Activated CD4-positive, alpha-beta T cell treated with anti-CD3 and anti-CD28 coated beads, Interleukin-2, amount 50 U/mL, for 4 hours (primary cell): ENCODE data around the gene LYST.
"Not testable (repeated sequence)": the region's sequence is repeated elsewhere in the genome, so short reads cannot be mapped to it uniquely, and the experiment has no call there.

ENCODE experiments used
- DNase-seq, 2 experiments: peaks; one replicate each; pipeline ENCODE4 v3.0.0-alpha.2; 2020

LYST gene

GRCh38 chr1:235809688-235810397 lies 56.9 kb downstream of the LYST start:
- DNase-seq: no peak

DNA sequence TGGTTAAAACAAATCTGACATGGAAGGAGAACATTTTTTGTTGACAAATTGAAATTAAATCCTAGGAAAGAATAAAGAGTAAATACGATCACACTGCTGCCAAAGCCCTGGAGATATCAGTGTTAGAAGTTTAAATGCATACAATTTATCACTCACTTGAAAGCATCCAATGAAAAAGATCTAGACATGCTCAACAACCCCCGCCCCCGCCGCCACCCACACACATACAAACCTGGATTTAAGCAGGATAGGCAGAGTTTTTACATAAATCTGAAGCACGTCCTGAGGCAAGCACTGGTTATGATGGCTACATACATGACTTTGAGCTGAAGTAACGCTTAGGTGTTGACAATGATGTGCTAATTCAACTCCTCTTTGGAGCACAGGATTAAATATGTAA lies 58.5 kb downstream of the LYST start:
- no peak for DNase-seq

- DNase-seq: no peak
Observed at GRCh38 chr1:235806123-235806522, 60.6 kb downstream of the LYST start.

DNA sequence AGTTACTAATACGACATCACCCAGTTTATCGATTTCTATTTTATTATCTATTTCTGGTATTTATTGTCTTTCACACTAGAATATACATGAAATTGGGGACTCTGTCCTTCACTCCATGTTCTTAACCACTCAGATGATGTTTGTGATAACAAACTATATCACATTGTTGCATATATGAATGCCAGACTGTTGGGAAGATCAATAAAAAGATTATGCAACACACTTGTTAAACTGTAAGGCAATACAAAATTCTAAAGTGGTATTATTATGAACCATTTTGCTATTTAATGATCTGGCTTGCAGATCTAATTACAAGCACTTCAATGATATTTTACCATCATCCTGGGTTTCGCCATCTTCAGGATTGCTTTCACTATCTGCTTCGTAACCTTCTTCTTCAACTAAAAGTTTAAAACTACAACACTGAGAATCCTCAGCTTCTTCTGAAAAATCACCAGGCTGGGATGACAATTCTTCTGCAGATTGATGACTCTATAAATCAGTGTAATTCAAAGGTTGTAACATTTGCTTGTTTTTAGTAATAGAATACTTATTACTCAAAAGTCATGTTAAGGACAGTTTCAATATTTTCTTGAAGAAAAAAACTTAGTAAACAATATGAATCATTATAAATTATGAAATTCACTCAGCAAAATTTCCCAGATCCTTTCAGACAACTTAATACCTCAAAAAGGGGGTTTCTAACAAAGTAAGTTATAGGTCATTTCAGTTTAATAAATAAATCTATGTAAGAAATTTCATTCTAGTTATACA lies 63.9 kb downstream of the LYST start:
- no peak for DNase-seq

DNA sequence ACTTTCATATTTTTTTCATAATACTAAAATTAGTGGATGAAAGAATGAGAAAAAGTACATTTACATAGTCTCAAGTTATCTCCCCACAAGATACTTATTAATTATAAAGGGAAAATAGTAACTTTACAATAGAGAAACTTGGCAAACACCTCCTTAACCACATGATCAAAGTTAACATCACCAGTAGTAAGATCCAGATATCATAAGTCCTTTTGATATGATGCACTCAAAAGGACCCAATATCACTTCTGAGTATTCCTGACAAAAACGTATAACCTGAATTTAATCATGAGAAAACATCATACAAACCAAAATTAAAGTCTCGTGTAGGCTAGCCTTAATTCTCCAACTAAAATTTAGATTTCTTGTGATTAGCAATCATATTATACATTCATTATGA lies 67.4 kb downstream of the LYST start:
- no peak for DNase-seq

- DNase-seq: no peak
Observed at GRCh38 chr1:235791532-235792060, 75.1 kb downstream of the LYST start.

GRCh38 chr1:235790123-235790522 lies 76.6 kb downstream of the LYST start:
- DNase-seq: no peak

DNA sequence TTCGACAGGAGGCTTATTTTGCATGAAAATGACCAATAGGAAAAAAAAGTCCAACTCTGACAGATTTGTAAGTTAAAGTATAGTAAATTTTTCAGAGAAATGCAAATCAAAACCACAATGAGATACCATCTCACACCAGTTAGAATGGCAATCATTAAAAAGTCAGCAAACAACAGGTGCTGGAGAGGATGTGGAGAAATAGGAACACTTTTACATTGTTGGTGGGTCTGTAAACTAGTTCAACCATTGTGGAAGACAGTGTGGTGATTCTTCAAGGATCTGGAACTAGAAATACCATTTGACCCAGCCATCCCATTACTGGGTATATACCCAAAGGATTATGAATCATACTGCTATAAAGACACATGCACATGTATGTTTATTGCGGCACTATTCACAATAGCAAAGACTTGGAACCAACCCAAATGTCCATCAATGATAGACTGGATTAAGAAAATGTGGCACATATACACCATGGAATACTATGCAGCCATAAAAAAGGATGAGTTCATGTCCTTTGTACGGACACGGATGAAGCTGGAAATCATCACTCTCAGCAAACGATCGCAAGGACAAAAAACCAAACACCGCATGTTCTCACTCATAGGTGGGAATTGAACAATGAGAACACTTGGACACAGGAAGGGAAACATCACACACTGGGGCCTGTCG lies 80.3 kb downstream of the LYST start:
- not testable (repeated sequence) for DNase-seq

DNA sequence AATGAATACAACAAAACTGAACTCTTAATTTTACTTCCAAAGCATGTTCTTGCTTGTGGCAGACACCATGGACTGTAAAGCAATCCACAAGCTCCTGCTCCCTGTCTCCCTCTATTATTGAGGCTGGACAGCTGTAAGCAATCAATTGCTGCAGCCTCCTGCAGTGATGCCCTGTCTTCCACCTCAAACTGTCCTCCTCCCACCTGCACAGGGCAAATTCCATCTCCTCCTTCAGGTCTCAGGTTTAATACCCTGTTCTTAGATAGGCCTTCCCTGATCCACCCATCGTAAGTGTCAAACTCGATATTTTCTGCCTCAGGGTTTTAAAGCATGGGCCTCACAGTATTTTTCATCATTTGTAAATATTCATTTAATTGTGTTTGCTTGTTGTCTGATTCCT lies 81.8 kb downstream of the LYST start:
- no peak for DNase-seq

DNA sequence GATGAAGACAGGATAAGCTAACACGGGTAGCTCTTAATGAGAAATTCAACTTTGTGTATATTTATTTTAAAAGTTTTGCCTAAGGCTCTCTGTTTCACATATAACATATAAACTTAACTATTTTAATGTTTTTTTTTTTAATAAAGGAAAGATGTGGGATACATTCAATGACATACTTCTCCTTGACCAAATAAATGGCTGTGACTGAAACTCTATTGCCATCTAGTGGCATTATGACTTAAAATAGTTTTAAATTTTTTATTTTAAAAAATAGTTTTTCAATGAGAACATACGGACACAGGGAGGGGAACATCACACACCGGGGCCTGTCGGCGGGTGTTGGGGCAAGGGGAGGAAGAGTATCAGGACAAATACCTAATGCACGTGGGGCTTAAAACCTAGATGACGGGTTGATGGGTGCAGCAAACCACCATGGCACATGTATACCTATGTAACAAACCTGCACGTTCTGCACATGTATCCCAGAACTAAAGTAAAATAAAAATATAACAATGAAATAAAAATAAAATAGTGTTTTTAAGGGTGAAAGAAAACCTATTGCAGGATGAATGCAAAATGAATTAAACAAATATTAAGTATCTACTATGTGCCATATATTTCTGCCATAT lies 83.4 kb downstream of the LYST start:
- DNase-seq: no peak

DNA sequence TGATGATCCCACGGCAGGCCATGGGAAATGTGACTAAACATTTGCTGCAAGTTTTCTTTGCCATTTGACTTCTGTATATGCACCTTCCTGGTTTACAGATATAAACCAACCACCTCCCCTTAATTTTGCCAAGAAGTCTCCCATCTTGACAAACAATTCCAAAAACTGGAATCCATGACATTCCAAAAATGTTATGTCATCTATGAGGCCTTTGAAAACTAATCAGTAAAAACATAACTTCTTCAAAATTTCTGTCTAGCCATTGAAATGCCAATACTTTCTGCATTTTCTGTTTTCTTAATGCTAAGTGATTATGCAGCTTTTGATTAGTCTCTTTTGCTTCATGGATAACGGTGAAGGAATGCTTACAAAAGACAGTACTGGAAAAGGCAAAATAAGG lies 84.1 kb downstream of the LYST start:
- DNase-seq: no peak

DNA sequence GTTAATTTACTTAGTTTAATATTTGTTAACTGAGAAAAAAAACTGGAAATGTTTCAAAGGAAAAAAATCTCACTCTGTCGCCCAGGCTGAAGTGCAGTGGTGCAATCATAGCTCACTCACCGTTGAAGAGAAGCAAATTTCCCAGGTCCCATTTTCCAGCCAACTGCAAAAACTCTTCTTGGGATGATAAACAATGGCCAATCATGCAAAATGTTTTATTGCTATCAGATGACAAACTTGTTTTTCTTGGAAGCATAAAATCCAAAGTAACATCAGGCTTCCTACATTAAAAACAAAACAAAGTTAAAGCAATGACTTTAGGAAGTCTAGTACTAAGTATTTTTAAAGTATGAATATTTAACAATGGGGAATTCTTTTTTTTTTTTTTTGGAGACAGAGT lies 84.9 kb downstream of the LYST start:
- DNase-seq: no peak

- no peak for DNase-seq
Observed at GRCh38 chr1:235779770-235780169, 86.9 kb downstream of the LYST start.

- no peak for DNase-seq
Observed at GRCh38 chr1:235776396-235776795, 90.3 kb downstream of the LYST start.

DNA sequence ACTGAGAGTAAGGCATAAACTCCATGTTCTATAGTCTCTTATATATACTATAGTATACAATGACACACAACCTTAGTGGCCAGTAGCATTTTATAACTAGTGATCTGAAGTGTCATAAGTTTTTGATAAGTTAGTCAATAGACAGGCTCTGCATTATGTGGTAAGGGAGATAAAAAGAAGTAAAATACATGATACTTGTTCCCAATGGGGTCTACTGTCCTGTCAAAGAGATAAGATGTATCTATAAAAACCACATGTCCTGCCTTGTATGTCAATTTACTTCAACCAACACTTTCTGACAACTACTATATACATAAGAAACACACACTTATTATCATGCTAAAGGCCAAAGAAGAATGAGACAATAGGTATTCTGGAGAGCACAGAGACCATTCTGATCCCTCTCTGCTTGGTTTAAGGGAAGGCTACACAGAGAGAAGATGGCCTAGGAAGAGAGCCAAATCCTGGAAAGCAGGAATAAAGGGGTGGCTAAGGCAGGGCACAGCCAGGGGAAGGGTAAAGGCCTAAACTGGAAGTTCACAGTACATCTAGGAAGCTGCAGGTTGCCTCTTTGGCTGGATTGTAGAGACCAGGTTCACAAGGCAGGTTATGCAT lies 91.4 kb downstream of the LYST start:
- no peak for DNase-seq

- no peak for DNase-seq
Observed at GRCh38 chr1:235767795-235768194, 98.9 kb downstream of the LYST start.

DNA sequence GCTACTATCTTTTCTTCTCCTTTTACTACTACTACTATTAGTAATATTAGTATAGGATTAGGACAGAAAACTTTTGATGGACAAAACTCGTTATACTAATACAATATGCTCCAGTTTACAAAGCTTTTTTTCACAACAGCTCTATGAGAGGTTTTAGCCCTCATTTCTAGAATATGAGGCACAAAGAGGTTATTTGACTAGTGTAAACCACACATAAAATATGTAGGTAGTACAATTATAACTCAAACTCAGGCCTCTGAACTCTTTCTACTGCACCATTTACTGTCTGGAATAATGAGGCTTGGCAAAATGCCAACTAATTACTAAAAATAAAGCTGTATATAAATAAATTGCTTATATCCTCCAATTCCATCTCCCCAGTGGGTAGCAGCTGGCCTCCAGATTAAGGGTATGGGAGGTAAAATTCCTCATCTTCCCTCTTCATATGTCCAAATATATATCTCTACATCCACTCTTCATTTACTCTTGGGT lies 99.9 kb downstream of the LYST start:
- DNase-seq: no peak

GRCh38 chr1:235763962-235764361 lies 102.7 kb downstream of the LYST start:
- no peak for DNase-seq

DNA sequence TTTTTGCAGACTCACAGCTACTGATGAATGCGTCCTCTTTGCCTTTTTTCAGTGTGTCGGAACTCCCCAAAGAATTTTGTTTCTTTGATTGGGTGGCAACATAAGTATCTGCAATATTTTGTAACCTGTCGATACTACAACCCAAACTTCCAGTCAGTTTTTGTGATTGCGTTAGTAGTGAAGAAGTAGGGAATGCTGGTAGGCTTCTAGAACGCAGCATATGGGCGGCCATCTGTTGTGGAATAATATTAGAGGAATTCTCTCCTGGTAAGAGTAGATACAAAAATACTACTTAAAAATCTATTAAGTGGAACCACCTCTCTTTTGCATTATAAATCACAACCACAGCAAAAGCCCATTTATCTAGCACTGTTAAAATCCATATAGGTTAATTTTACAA lies 107.4 kb downstream of the LYST start:
- no peak for DNase-seq

DNA sequence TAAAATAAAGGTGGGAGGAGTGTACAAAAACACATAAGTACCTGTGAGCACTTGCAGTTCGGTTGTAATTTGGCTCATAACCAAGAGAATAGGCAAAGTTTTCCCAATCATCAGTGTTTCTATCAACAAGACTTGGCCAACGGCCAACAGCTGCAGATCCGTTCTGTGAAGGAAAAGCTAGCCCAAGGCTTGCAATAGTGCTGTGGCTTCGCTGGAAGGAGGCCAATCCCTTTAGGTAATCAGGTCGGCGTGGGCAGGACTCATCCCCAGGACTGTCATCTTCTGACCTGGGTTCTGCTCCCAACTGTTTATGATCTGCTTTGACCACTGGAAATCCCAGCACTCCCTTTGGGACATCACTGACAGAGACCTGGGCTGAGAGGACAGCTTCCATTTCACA lies 107.8 kb downstream of the LYST start:
- no peak for DNase-seq

DNA sequence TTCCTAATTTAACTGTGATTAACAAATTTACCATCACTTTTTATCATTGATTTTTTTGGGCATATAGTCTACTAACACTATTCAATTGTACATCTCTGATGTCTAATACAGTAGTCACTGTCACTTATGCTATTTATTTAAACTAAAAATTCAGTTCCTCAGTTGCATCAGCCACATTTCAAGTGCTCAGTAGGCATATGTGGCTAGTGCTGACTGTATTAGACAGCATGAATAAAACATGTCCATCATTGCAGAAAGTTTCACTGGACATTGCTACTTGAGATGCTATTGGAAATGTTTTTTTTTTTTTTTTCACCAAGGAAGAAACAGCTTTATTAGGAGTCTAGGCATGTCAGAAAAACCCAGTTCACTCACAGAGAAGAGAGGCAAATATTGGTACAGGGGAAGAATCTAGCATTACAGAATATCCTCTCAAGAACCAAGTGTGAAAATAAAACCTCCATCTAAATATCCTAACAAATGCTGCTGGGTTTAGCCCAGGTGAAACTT lies 109.1 kb downstream of the LYST start:
- no peak for DNase-seq

DNA sequence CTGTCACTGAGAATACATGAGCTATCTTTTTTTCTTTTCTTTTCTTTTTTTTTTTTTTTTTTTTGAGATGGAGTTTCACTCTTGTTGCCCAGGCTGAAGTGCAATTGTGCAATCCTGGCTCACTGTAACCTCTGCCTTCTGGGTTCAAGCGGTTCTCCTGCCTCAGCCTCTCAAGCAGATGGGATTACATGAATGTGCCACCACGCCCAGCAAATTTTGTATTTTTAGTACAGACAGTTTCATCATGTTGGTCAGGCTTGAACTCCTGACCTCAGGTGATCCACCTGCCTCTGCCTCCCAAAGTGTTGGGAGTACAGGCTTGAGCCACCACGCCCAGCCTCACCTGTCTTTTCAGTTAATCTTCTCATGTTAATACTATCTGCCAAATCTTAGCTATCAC lies 112.5 kb downstream of the LYST start:
- not testable (repeated sequence) for DNase-seq
